Muscle layer of colon (tissue), 2 donors: ENCODE results near the gene LRFN2.

Experiments used
- H3K27ac ChIP-seq: one replicate; pipeline ENCODE4 v1.7.0; 2013; ENCODE audit warnings: low read depth, mild to moderate bottlenecking, low read length, moderate library complexity
- H3K27me3 ChIP-seq, 2 donors: one replicate each; pipeline ENCODE4 v1.7.0; 2013; ENCODE audit warnings: low read length in 2 of 2, mild to moderate bottlenecking in 2 of 2; ENCODE audit not compliant: insufficient read depth in 2 of 2, control insufficient read depth in 1 of 2
- H3K36me3 ChIP-seq: one replicate; pipeline ENCODE4 v1.7.0; 2013; ENCODE audit warnings: mild to moderate bottlenecking, low read length; ENCODE audit not compliant: insufficient read depth
- H3K4me1 ChIP-seq: one replicate; pipeline ENCODE4 v1.7.0; 2013; ENCODE audit warnings: mild to moderate bottlenecking, low read length; ENCODE audit not compliant: insufficient read depth
- H3K4me3 ChIP-seq, 2 donors: one replicate each; pipeline ENCODE4 v1.7.0; 2013; ENCODE audit warnings: low read length in 2 of 2, low read depth in 1 of 2, mild to moderate bottlenecking in 1 of 2, moderate library complexity in 1 of 2
- H3K9ac ChIP-seq: one replicate; pipeline ENCODE4 v1.7.0; 2013; ENCODE audit warnings: low read length
- H3K9me3 ChIP-seq: one replicate; pipeline ENCODE4 v1.7.0; 2013; ENCODE audit warnings: mild to moderate bottlenecking, low read length
- donor health status: abdominal sarcoma.
- donor health status: Adenocarcinoma of cecum.

Gene LRFN2

GRCh38 chr6:40442591-40442990 is 144.6 kb downstream of the LRFN2 start:
- H3K4me3 ChIP-seq: no peak overlapping the region
- H3K9ac ChIP-seq: no peak overlapping the region
- H3K27ac ChIP-seq: no peak overlapping the region
- H3K9me3 ChIP-seq: no peaks in the 10 kb centered on the region
- H3K36me3 ChIP-seq: no peaks in the 10 kb centered on the region
- no peaks in the 10 kb centered on the region for H3K4me1 ChIP-seq
- H3K27me3 ChIP-seq: no peaks in the 10 kb centered on the region

- Histone ChIP-seq H3K27ac (no peak overlapping the region), H3K9ac (no peak overlapping the region), H3K4me3 (no peak overlapping the region), H3K4me1 (no peaks in the 10 kb centered on the region), H3K36me3 (no peaks in the 10 kb centered on the region), H3K9me3 (no peaks in the 10 kb centered on the region), H3K27me3 (no peaks in the 10 kb centered on the region)
These were observed 146.0 kb downstream of the LRFN2 start for GRCh38 chr6:40441150-40441549.

- Histone ChIP-seq H3K4me3 (no peak overlapping the region), H3K27ac (no peak overlapping the region), H3K9me3 (no peaks in the 10 kb centered on the region), H3K9ac (no peak overlapping the region), H3K4me1 (no peaks in the 10 kb centered on the region), H3K36me3 (no peaks in the 10 kb centered on the region), H3K27me3 (no peaks in the 10 kb centered on the region)
These were observed 147.1 kb downstream of the LRFN2 start for GRCh38 chr6:40440053-40440452.

GRCh38 chr6:40439026-40439800 is 148.0 kb downstream of the LRFN2 start:
- no peak overlapping the region for H3K9ac ChIP-seq
- no peaks in the 10 kb centered on the region for H3K27me3 ChIP-seq
- no peak overlapping the region for H3K27ac ChIP-seq
- no peaks in the 10 kb centered on the region for H3K36me3 ChIP-seq
- H3K4me3 ChIP-seq: no peak overlapping the region
- H3K9me3 ChIP-seq: no peaks in the 10 kb centered on the region
- H3K4me1 ChIP-seq: no peaks in the 10 kb centered on the region

- Histone ChIP-seq H3K27me3 (no peaks in the 10 kb centered on the region), H3K9ac (no peak overlapping the region), H3K36me3 (no peaks in the 10 kb centered on the region), H3K27ac (no peak overlapping the region), H3K4me1 (no peaks in the 10 kb centered on the region), H3K9me3 (no peaks in the 10 kb centered on the region), H3K4me3 (no peak overlapping the region)
These were observed 148.8 kb downstream of the LRFN2 start for GRCh38 chr6:40438246-40438887.

GRCh38 chr6:40437631-40438030 is 149.5 kb downstream of the LRFN2 start:
- no peak overlapping the region for H3K9ac ChIP-seq
- H3K27ac ChIP-seq: no peak overlapping the region
- H3K4me3 ChIP-seq: no peak overlapping the region
- no peaks in the 10 kb centered on the region for H3K36me3 ChIP-seq
- H3K4me1 ChIP-seq: no peaks in the 10 kb centered on the region
- H3K27me3 ChIP-seq: no peaks in the 10 kb centered on the region
- no peaks in the 10 kb centered on the region for H3K9me3 ChIP-seq

GRCh38 chr6:40436685-40437604 is 150.2 kb downstream of the LRFN2 start:
- Histone ChIP-seq H3K27ac (no peak overlapping the region), H3K4me3 (no peak overlapping the region), H3K9me3 (no peaks in the 10 kb centered on the region), H3K36me3 (no peaks in the 10 kb centered on the region), H3K27me3 (no peaks in the 10 kb centered on the region), H3K4me1 (no peaks in the 10 kb centered on the region), H3K9ac (no peak overlapping the region)

GRCh38 chr6:40432982-40433381 is 154.2 kb downstream of the LRFN2 start:
- Histone ChIP-seq H3K27me3 (no peaks in the 10 kb centered on the region), H3K4me3 (no peak overlapping the region), H3K9me3 (no peaks in the 10 kb centered on the region)

GRCh38 chr6:40431706-40432105 is 155.5 kb downstream of the LRFN2 start:
- H3K4me3 ChIP-seq: no peak overlapping the region
- H3K9ac ChIP-seq: no peak overlapping the region
- no peaks in the 10 kb centered on the region for H3K27me3 ChIP-seq
- H3K36me3 ChIP-seq: no peaks in the 10 kb centered on the region
- H3K27ac ChIP-seq: no peak overlapping the region
- H3K4me1 ChIP-seq: no peaks in the 10 kb centered on the region
- H3K9me3 ChIP-seq: no peaks in the 10 kb centered on the region

More at GRCh38 chr6:40432982-40433381, 154.2 kb downstream of the LRFN2 start:
- H3K27ac ChIP-seq: no peak overlapping the region
- H3K9ac ChIP-seq: no peak overlapping the region
- H3K36me3 ChIP-seq: no peaks in the 10 kb centered on the region
- H3K4me1 ChIP-seq: no peaks in the 10 kb centered on the region

- Histone ChIP-seq H3K27ac (no peak overlapping the region), H3K9ac (no peak overlapping the region)
These were observed 160.0 kb downstream of the LRFN2 start for GRCh38 chr6:40427196-40427595.

GRCh38 chr6:40426346-40427066 is 160.7 kb downstream of the LRFN2 start:
- H3K4me3 ChIP-seq: no peak overlapping the region
- no peaks in the 10 kb centered on the region for H3K9me3 ChIP-seq
- no peaks in the 10 kb centered on the region for H3K36me3 ChIP-seq
- no peak overlapping the region for H3K27ac ChIP-seq
- no peaks in the 10 kb centered on the region for H3K27me3 ChIP-seq
- no peak overlapping the region for H3K9ac ChIP-seq
- H3K4me1 ChIP-seq: no peaks in the 10 kb centered on the region

More at GRCh38 chr6:40427196-40427595, 160.0 kb downstream of the LRFN2 start:
- Histone ChIP-seq H3K27me3 (no peaks in the 10 kb centered on the region), H3K4me1 (no peaks in the 10 kb centered on the region), H3K4me3 (no peak overlapping the region), H3K9me3 (no peaks in the 10 kb centered on the region), H3K36me3 (no peaks in the 10 kb centered on the region)
